ENCODE measurements around the gene KCNK3. TPM values are rescaled to one million over a fixed set of nuclear protein-coding genes. Genes with fewer than 3 reads are reported as not detected.

Gene KCNK3
- polyA plus RNA-seq, 1 donor from 2014 or later: 12.9 TPM

DNA sequence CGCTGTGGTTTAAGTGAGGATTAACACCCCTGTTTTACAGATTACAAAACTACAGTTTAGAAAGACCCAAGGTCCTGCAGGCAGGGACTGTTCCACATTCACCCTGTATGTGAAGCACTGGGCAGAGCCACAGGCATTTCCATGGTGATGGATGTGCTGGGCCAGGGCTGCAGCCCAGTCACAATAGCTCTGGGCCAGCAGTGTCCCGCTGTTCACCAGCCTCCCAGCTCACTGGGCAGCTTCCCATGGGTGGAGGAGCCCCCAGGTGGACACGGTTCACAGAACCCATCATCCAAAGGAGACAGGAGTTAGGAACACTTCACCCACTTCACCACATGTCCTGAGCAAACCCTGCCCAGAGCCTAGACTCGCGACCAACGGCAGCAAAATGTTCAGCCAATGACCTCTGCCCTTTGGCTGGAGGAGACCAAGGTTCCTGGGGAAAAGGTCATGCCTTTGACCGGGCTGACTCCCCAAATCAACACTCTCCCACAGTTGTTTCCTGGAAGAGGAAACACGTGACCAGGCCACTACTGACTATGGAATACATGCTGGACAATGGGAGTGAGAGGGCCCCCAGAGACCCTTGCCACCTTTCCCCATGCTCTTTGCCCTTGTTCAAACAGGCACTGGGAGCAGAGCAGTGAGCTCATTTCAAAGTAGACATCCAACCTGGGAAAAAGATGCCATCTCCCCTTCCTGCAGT lies 43.5 kb downstream of the KCNK3 start:
- TF ChIP-seq EP300 (conservative IDR thresholded peaks at IDR 0.05; ENCODE audit: poor library complexity, severe bottlenecking) (no peak), POLR2AphosphoS5 (IDR thresholded peaks at IDR 0.05) (no peak), TAF1 (IDR thresholded peaks at IDR 0.05; ENCODE audit: low read depth) (no peak), MXI1 (conservative IDR thresholded peaks at IDR 0.05; ENCODE audit: poor library complexity, severe bottlenecking) (no peak), RAD21 (conservative IDR thresholded peaks at IDR 0.05) (no peak), EZH2 (IDR thresholded peaks at IDR 0.05; ENCODE audit: borderline replicate concordance, insufficient read depth, low read length, poor library complexity, severe bottlenecking) (no peak), SMC3 (conservative IDR thresholded peaks at IDR 0.05; ENCODE audit: poor library complexity) (no peak)
- TF ChIP-seq, protein P1, sequence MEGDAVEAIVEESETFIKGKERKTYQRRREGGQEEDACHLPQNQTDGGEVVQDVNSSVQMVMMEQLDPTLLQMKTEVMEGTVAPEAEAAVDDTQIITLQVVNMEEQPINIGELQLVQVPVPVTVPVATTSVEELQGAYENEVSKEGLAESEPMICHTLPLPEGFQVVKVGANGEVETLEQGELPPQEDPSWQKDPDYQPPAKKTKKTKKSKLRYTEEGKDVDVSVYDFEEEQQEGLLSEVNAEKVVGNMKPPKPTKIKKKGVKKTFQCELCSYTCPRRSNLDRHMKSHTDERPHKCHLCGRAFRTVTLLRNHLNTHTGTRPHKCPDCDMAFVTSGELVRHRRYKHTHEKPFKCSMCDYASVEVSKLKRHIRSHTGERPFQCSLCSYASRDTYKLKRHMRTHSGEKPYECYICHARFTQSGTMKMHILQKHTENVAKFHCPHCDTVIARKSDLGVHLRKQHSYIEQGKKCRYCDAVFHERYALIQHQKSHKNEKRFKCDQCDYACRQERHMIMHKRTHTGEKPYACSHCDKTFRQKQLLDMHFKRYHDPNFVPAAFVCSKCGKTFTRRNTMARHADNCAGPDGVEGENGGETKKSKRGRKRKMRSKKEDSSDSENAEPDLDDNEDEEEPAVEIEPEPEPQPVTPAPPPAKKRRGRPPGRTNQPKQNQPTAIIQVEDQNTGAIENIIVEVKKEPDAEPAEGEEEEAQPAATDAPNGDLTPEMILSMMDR (IDR thresholded peaks at IDR 0.05; ENCODE audit: poor library complexity, severe bottlenecking): no peak
- TF ChIP-seq, protein P2, sequence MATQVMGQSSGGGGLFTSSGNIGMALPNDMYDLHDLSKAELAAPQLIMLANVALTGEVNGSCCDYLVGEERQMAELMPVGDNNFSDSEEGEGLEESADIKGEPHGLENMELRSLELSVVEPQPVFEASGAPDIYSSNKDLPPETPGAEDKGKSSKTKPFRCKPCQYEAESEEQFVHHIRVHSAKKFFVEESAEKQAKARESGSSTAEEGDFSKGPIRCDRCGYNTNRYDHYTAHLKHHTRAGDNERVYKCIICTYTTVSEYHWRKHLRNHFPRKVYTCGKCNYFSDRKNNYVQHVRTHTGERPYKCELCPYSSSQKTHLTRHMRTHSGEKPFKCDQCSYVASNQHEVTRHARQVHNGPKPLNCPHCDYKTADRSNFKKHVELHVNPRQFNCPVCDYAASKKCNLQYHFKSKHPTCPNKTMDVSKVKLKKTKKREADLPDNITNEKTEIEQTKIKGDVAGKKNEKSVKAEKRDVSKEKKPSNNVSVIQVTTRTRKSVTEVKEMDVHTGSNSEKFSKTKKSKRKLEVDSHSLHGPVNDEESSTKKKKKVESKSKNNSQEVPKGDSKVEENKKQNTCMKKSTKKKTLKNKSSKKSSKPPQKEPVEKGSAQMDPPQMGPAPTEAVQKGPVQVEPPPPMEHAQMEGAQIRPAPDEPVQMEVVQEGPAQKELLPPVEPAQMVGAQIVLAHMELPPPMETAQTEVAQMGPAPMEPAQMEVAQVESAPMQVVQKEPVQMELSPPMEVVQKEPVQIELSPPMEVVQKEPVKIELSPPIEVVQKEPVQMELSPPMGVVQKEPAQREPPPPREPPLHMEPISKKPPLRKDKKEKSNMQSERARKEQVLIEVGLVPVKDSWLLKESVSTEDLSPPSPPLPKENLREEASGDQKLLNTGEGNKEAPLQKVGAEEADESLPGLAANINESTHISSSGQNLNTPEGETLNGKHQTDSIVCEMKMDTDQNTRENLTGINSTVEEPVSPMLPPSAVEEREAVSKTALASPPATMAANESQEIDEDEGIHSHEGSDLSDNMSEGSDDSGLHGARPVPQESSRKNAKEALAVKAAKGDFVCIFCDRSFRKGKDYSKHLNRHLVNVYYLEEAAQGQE (IDR thresholded peaks at IDR 0.05; ENCODE audit: borderline replicate concordance): no peak
- H3K4me2 ChIP-seq (ENCODE audit: low read length): no peak overlapping the region
- H3K27ac ChIP-seq (ENCODE audit: low read length): no peak overlapping the region
- no peaks in the 10 kb centered on the region for H3K36me3 ChIP-seq (ENCODE audit: insufficient read depth, low read length)
- no peaks in the 10 kb centered on the region for H3K27me3 ChIP-seq (ENCODE audit: insufficient read depth, low read depth, low read length)
- H2AFZ ChIP-seq (ENCODE audit: low read depth, low read length): no peak overlapping the region
- H4K20me1 ChIP-seq (ENCODE audit: insufficient read depth): no peaks in the 10 kb centered on the region
- no peak overlapping the region for H3K4me3 ChIP-seq (ENCODE audit: low read length)
- H3K79me2 ChIP-seq (replicated peaks; ENCODE audit: insufficient read depth, low read length): no peaks in the 10 kb centered on the region
- no peak overlapping the region for H3K9ac ChIP-seq (ENCODE audit: low read length)
- no peaks in the 10 kb centered on the region for H3K9me3 ChIP-seq (ENCODE audit: low read length)
- no peaks in the 10 kb centered on the region for H3F3A ChIP-seq (ENCODE audit: insufficient read depth, low read length, poor library complexity, severe bottlenecking)
- no peaks in the 10 kb centered on the region for H3K9me2 ChIP-seq (ENCODE audit: insufficient read depth, low read length)

DNA sequence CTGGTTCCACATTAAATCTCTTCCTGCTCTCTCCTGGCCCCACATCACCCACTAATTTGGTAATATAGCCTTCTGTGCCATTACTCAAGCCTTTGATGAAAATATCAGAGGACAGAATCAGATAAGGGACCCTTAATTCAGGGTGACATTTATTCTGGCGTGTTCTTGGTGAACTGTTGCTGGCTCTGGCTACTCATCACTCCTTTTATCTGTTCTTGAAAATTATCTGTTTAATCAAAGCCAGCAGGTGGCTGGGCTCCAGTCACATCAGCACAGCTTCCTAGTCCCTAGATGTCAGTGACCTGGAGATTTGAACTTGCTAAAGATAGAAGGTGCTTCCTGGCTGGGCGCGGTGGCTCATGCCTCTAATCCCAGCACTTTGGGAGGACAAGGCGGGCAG lies 44.7 kb downstream of the KCNK3 start:
- TF ChIP-seq EP300 (conservative IDR thresholded peaks at IDR 0.05; ENCODE audit: poor library complexity, severe bottlenecking) (no peak), MXI1 (conservative IDR thresholded peaks at IDR 0.05; ENCODE audit: poor library complexity, severe bottlenecking) (no peak), RAD21 (conservative IDR thresholded peaks at IDR 0.05) (no peak), TAF1 (IDR thresholded peaks at IDR 0.05; ENCODE audit: low read depth) (no peak), POLR2AphosphoS5 (IDR thresholded peaks at IDR 0.05) (no peak), EZH2 (IDR thresholded peaks at IDR 0.05; ENCODE audit: borderline replicate concordance, insufficient read depth, low read length, poor library complexity, severe bottlenecking) (no peak), SMC3 (conservative IDR thresholded peaks at IDR 0.05; ENCODE audit: poor library complexity) (no peak)
- TF ChIP-seq, protein P2 (IDR thresholded peaks at IDR 0.05; ENCODE audit: borderline replicate concordance): no peak
- TF ChIP-seq, protein P1 (IDR thresholded peaks at IDR 0.05; ENCODE audit: poor library complexity, severe bottlenecking): no peak
- H2AFZ ChIP-seq (ENCODE audit: low read depth, low read length): no peak overlapping the region
- H3K27ac ChIP-seq (ENCODE audit: low read length): no peak overlapping the region
- no peaks in the 10 kb centered on the region for H4K20me1 ChIP-seq (ENCODE audit: insufficient read depth)
- H3K9ac ChIP-seq (ENCODE audit: low read length): no peak overlapping the region
- H3K36me3 ChIP-seq (ENCODE audit: insufficient read depth, low read length): no peaks in the 10 kb centered on the region
- no peaks in the 10 kb centered on the region for H3K9me2 ChIP-seq (ENCODE audit: insufficient read depth, low read length)
- no peaks in the 10 kb centered on the region for H3K9me3 ChIP-seq (ENCODE audit: low read length)
- H3K27me3 ChIP-seq (ENCODE audit: insufficient read depth, low read depth, low read length): no peaks in the 10 kb centered on the region
- no peaks in the 10 kb centered on the region for H3F3A ChIP-seq (ENCODE audit: insufficient read depth, low read length, poor library complexity, severe bottlenecking)
- no peak overlapping the region for H3K4me2 ChIP-seq (ENCODE audit: low read length)
- no peak overlapping the region for H3K4me3 ChIP-seq (ENCODE audit: low read length)
- no peaks in the 10 kb centered on the region for H3K79me2 ChIP-seq (replicated peaks; ENCODE audit: insufficient read depth, low read length)
